22Rv1 (cell line): ENCODE measurements around the gene EYA2.

Experiments used
- CTCF ChIP-seq: fragments of 450-650 bp; IDR thresholded peaks from 2 replicates; pipeline ENCODE4 v1.5.1; 2017; ENCODE audit warnings: mild to moderate bottlenecking
- ZFX ChIP-seq: fragments of 450-650 bp; IDR thresholded peaks from 2 replicates; pipeline ENCODE4 v1.6.1; 2017; ENCODE audit warnings: antibody characterized with exemption, borderline replicate concordance

- TF ChIP-seq CTCF, result no peak
- no peak for TF ChIP-seq ZFX
Measured at GRCh38 chr20:47227119-47227518, 332.5 kb downstream of the EYA2 start.
